Mucosa of rectum (tissue), 2 donors: ENCODE measurements around the gene GLUL.

ENCODE experiments used
- H3K27ac ChIP-seq, 2 donors: one replicate each; pipeline ENCODE4 v1.7.0; 2013; ENCODE audit warnings: inconsistent platforms in 2 of 2, low read depth in 2 of 2, low read length in 2 of 2
- H3K27me3 ChIP-seq, 2 donors: one replicate each; pipeline ENCODE4 v1.7.0; 2013; ENCODE audit warnings: low read length in 2 of 2; ENCODE audit not compliant: control insufficient read depth in 2 of 2, insufficient read depth in 2 of 2
- H3K36me3 ChIP-seq, 2 donors: one replicate each; pipeline ENCODE4 v1.7.0; 2013; ENCODE audit warnings: low read length in 2 of 2; ENCODE audit not compliant: control insufficient read depth in 2 of 2, insufficient read depth in 2 of 2
- H3K4me1 ChIP-seq, 2 donors: one replicate each; pipeline ENCODE4 v1.7.0; 2013; ENCODE audit warnings: low read length in 2 of 2, mild to moderate bottlenecking in 1 of 2; ENCODE audit not compliant: control insufficient read depth in 2 of 2, insufficient read depth in 2 of 2
- H3K4me3 ChIP-seq, 2 donors: one replicate each; pipeline ENCODE4 v1.7.0; 2013; ENCODE audit warnings: low read length in 2 of 2
- H3K9ac ChIP-seq, 2 donors: one replicate each; pipeline ENCODE4 v1.7.0; 2013; ENCODE audit warnings: low read length in 2 of 2, low read depth in 1 of 2, mild to moderate bottlenecking in 1 of 2
- H3K9me3 ChIP-seq, 2 donors: one replicate each; pipeline ENCODE4 v1.7.0; 2013; ENCODE audit warnings: low read length in 2 of 2; ENCODE audit not compliant: control insufficient read depth in 2 of 2
- donor health status: healthy.
- donor health status: Normal muscosa, but diverticular disease.

GLUL gene

GRCh38 chr1:182391362-182392049, at the start of gene GLUL:
Gene GLUL, minus strand, starts transcription at chr1:182391790. Its CDS starts 3,053 bp downstream, at chr1:182388737.
- Histone ChIP-seq H3K4me3 (peak within 1 kb of the TSS; percentile 91), H3K9ac (peak within 1 kb of the TSS; percentile 92 to 99), H3K27ac (peak within 1 kb of the TSS; percentile 95 to 98), H3K9me3 (no peaks in the 10 kb centered on the region), H3K4me1 (peaks cover 3 to 23% of the 10 kb centered on the region in 2 donors), H3K27me3 (no peaks in the 10 kb centered on the region), H3K36me3 (peaks cover 26 to 32% of the 10 kb centered on the region in 2 donors)

- no peaks in the 10 kb centered on the region for H3K36me3 ChIP-seq
- H3K27me3 ChIP-seq: no peaks in the 10 kb centered on the region
- H3K9me3 ChIP-seq: no peaks in the 10 kb centered on the region
- no peak overlapping the region for H3K27ac ChIP-seq
- H3K4me1 ChIP-seq: no peaks in the 10 kb centered on the region
- H3K4me3 ChIP-seq: no peak overlapping the region
- no peak overlapping the region for H3K9ac ChIP-seq
Measured at GRCh38 chr1:182438326-182438725, 46.7 kb upstream of the GLUL start.

GRCh38 chr1:182433580-182433979, 42.0 kb upstream of the GLUL start:
- Histone ChIP-seq H3K9ac (no peak overlapping the region), H3K4me1 (no peaks in the 10 kb centered on the region), H3K9me3 (no peaks in the 10 kb centered on the region), H3K4me3 (no peak overlapping the region), H3K36me3 (no peaks in the 10 kb centered on the region), H3K27ac (no peak overlapping the region), H3K27me3 (no peaks in the 10 kb centered on the region)

- no peak overlapping the region for H3K9ac ChIP-seq
- H3K27me3 ChIP-seq: no peaks in the 10 kb centered on the region
- H3K9me3 ChIP-seq: no peaks in the 10 kb centered on the region
- no peak overlapping the region for H3K27ac ChIP-seq
- no peaks in the 10 kb centered on the region for H3K36me3 ChIP-seq
- H3K4me3 ChIP-seq: no peak overlapping the region
- no peaks in the 10 kb centered on the region for H3K4me1 ChIP-seq
Measured at GRCh38 chr1:182431278-182431677, 39.7 kb upstream of the GLUL start.

GRCh38 chr1:182430263-182431068, 38.9 kb upstream of the GLUL start:
- Histone ChIP-seq H3K36me3 (no peaks in the 10 kb centered on the region), H3K4me1 (no peaks in the 10 kb centered on the region)

GRCh38 chr1:182428043-182428442, 36.5 kb upstream of the GLUL start:
- H3K4me1 ChIP-seq: no peaks in the 10 kb centered on the region
- H3K27me3 ChIP-seq: no peaks in the 10 kb centered on the region
- no peak overlapping the region for H3K9ac ChIP-seq
- no peaks in the 10 kb centered on the region for H3K36me3 ChIP-seq
- H3K27ac ChIP-seq: no peak overlapping the region
- no peaks in the 10 kb centered on the region for H3K9me3 ChIP-seq
- H3K4me3 ChIP-seq: no peak overlapping the region

More at GRCh38 chr1:182430263-182431068, 38.9 kb upstream of the GLUL start:
- Histone ChIP-seq H3K27ac (no peak overlapping the region), H3K27me3 (no peaks in the 10 kb centered on the region), H3K9me3 (no peaks in the 10 kb centered on the region), H3K9ac (no peak overlapping the region), H3K4me3 (no peak overlapping the region)

- Histone ChIP-seq H3K4me1 (no peaks in the 10 kb centered on the region), H3K27ac (no peak overlapping the region), H3K4me3 (no peak overlapping the region), H3K36me3 (no peaks in the 10 kb centered on the region), H3K27me3 (no peaks in the 10 kb centered on the region), H3K9me3 (no peaks in the 10 kb centered on the region), H3K9ac (no peak overlapping the region)
Measured at GRCh38 chr1:182426442-182427430, 35.1 kb upstream of the GLUL start.

GRCh38 chr1:182415789-182416188, 24.2 kb upstream of the GLUL start:
- no peaks in the 10 kb centered on the region for H3K9me3 ChIP-seq
- H3K36me3 ChIP-seq: no peaks in the 10 kb centered on the region
- no peaks in the 10 kb centered on the region for H3K27me3 ChIP-seq
- no peak overlapping the region for H3K4me3 ChIP-seq
- H3K27ac ChIP-seq: no peak overlapping the region
- no peak overlapping the region for H3K9ac ChIP-seq
- H3K4me1 ChIP-seq: no peaks in the 10 kb centered on the region

GRCh38 chr1:182413969-182414368, 22.4 kb upstream of the GLUL start:
- Histone ChIP-seq H3K9ac (no peak overlapping the region), H3K27ac (no peak overlapping the region), H3K4me3 (no peak overlapping the region), H3K36me3 (no peaks in the 10 kb centered on the region), H3K9me3 (no peaks in the 10 kb centered on the region), H3K27me3 (no peaks in the 10 kb centered on the region), H3K4me1 (peaks cover 3 to 5% of the 10 kb centered on the region in 2 donors)
